H9 (cell line): Measurements from ENCODE around the gene CSNK1E. TPM values are rescaled to one million over a fixed set of nuclear protein-coding genes. Genes with fewer than 3 reads are reported as not detected.
A peak's percentile ranks its signal among the peaks of the same experiment; 100 is the strongest.

Experiments
- DNase-seq: peaks from one replicate; pipeline ENCODE4 v3.0.0-alpha.2; 2017
- H2AFZ ChIP-seq: one replicate; pipeline ENCODE4 v1.6.1; 2013; ENCODE audit warnings: mild to moderate bottlenecking, low read length, control low read depth, moderate library complexity
- H2AK5ac ChIP-seq: 2 replicates; pipeline ENCODE4 v1.6.1; 2013; ENCODE audit warnings: low read length, control low read depth, mixed read lengths; ENCODE audit not compliant: insufficient read length
- H2BK120ac ChIP-seq: one replicate; pipeline ENCODE4 v1.6.1; 2013; ENCODE audit warnings: low read depth, mild to moderate bottlenecking, low read length, control low read depth, inconsistent platforms; ENCODE audit not compliant: poor library complexity, severe bottlenecking
- H2BK12ac ChIP-seq: 2 replicates; pipeline ENCODE4 v1.6.1; 2013; ENCODE audit warnings: low read length, control low read depth, mixed read lengths, low read depth; ENCODE audit not compliant: insufficient read length
- H2BK15ac ChIP-seq: 2 replicates; pipeline ENCODE4 v1.6.1; 2013; ENCODE audit warnings: low read depth, low read length, control low read depth
- H2BK20ac ChIP-seq: one replicate; pipeline ENCODE4 v1.6.1; 2013; ENCODE audit warnings: low read depth, mild to moderate bottlenecking, low read length, control low read depth, inconsistent platforms; ENCODE audit not compliant: poor library complexity, severe bottlenecking
- H2BK5ac ChIP-seq: 2 replicates; pipeline ENCODE4 v1.6.1; 2013; ENCODE audit warnings: low read length, control low read depth, mixed read lengths; ENCODE audit not compliant: insufficient read length
- H3K14ac ChIP-seq: 2 replicates; pipeline ENCODE4 v1.6.1; 2013; ENCODE audit warnings: low read length, control low read depth; ENCODE audit not compliant: insufficient read depth
- H3K18ac ChIP-seq: 2 replicates; pipeline ENCODE4 v1.6.1; 2013; ENCODE audit warnings: low read depth, mild to moderate bottlenecking, mixed read lengths, low read length, control low read depth; ENCODE audit not compliant: insufficient read length
- H3K23ac ChIP-seq: 2 replicates; pipeline ENCODE4 v1.6.1; 2013; ENCODE audit warnings: low read length, control low read depth, mixed read lengths, low read depth; ENCODE audit not compliant: insufficient read length
- H3K23me2 ChIP-seq: 2 replicates; pipeline ENCODE4 v1.6.1; 2013; ENCODE audit warnings: low read depth, mild to moderate bottlenecking, mixed read lengths, low read length, control low read depth; ENCODE audit not compliant: insufficient read length, poor library complexity, severe bottlenecking
- H3K27ac ChIP-seq: 2 replicates; pipeline ENCODE4 v1.5.1; 2013; ENCODE audit warnings: low read length, control low read depth, mixed read lengths, low read depth; ENCODE audit not compliant: insufficient read length
- H3K27me3 ChIP-seq: 2 replicates; pipeline ENCODE4 v1.6.1; 2013; ENCODE audit warnings: low read length, control low read depth, inconsistent platforms; ENCODE audit not compliant: insufficient read depth
- H3K4ac ChIP-seq: 2 replicates; pipeline ENCODE4 v1.6.1; 2013; ENCODE audit warnings: low read depth, mild to moderate bottlenecking, control low read depth, inconsistent platforms, low read length, moderate library complexity
- H3K4me1 ChIP-seq: 2 replicates; pipeline ENCODE4 v1.6.1; 2013; ENCODE audit warnings: low read length, control low read depth, inconsistent platforms; ENCODE audit not compliant: insufficient read depth
- H3K4me2 ChIP-seq: 2 replicates; pipeline ENCODE4 v1.6.1; 2013; ENCODE audit warnings: low read length, control low read depth, mixed read lengths; ENCODE audit not compliant: insufficient read length, insufficient read depth
- H3K56ac ChIP-seq: 2 replicates; pipeline ENCODE4 v1.6.1; 2013; ENCODE audit warnings: low read depth, mild to moderate bottlenecking, mixed read lengths, low read length, control low read depth; ENCODE audit not compliant: insufficient read length
- H3K79me1 ChIP-seq: 2 replicates; pipeline ENCODE4 v1.6.1; 2013; ENCODE audit warnings: low read depth, mild to moderate bottlenecking, moderate library complexity, low read length, control low read depth, inconsistent platforms; ENCODE audit not compliant: insufficient read depth, poor library complexity, severe bottlenecking
- H3K79me2 ChIP-seq: 2 replicates; pipeline ENCODE4 v1.6.1; 2013; ENCODE audit warnings: low read length, control low read depth, inconsistent platforms; ENCODE audit not compliant: insufficient read depth
- H3K9ac ChIP-seq: 2 replicates; pipeline ENCODE4 v1.6.1; 2013; ENCODE audit warnings: low read length, control low read depth, mixed read lengths; ENCODE audit not compliant: insufficient read length; ENCODE audit errors: extremely low read depth
- H3K9me3 ChIP-seq: one replicate; pipeline ENCODE4 v1.6.1; 2013; ENCODE audit warnings: low read depth, low read length, inconsistent platforms; ENCODE audit not compliant: control insufficient read depth
- H3T11ph ChIP-seq: one replicate; pipeline ENCODE4 v1.6.1; 2013; ENCODE audit warnings: mild to moderate bottlenecking, low read length, control low read depth, inconsistent platforms
- H4K20me1 ChIP-seq: one replicate; pipeline ENCODE4 v1.6.1; 2013; ENCODE audit not compliant: control insufficient read depth, insufficient read length, insufficient read depth
- H4K5ac ChIP-seq: 2 replicates; pipeline ENCODE4 v1.6.1; 2013; ENCODE audit warnings: low read depth, mild to moderate bottlenecking, mixed read lengths, low read length, control low read depth; ENCODE audit not compliant: insufficient read length
- H4K8ac ChIP-seq: replicated peaks from 2 replicates; pipeline ENCODE4 v1.6.1; 2013; ENCODE audit warnings: low read length, control low read depth, mixed read lengths, low read depth; ENCODE audit not compliant: insufficient read length
- H4K91ac ChIP-seq: 2 replicates; pipeline ENCODE4 v1.6.1; 2013; ENCODE audit warnings: low read depth, mild to moderate bottlenecking, moderate library complexity, mixed read lengths, low read length, control low read depth; ENCODE audit not compliant: insufficient read length
- H3K27ac Mint-ChIP-seq, 3 experiments: 2 replicates in 2 of 3; 3 replicates in 1 of 3; pipeline ENCODE4 v1.8.0; 2020 to 2021; ENCODE audit warnings: mixed read lengths in 3 of 3, mild to moderate bottlenecking in 1 of 3, moderate library complexity in 1 of 3
- H3K27me3 Mint-ChIP-seq: 2 replicates; pipeline ENCODE4 v1.8.0; 2021; ENCODE audit warnings: low read depth, mild to moderate bottlenecking, moderate library complexity, mixed read lengths
- H3K36me3 Mint-ChIP-seq, 3 experiments: 2 replicates in 2 of 3; 3 replicates in 1 of 3; pipeline ENCODE4 v1.8.0; 2020 to 2021; ENCODE audit warnings: low read depth in 3 of 3, mixed read lengths in 3 of 3; ENCODE audit not compliant: insufficient read depth in 1 of 3
- H3K4me1 Mint-ChIP-seq, 2 experiments: 2 replicates each; pipeline ENCODE4 v1.8.0; 2020; ENCODE audit warnings: mixed read lengths in 2 of 2
- H3K4me3 Mint-ChIP-seq, 2 experiments: 2 replicates in 1 of 2; 3 replicates in 1 of 2; pipeline ENCODE4 v1.8.0; 2020 to 2021; ENCODE audit warnings: mild to moderate bottlenecking in 2 of 2, mixed read lengths in 2 of 2, moderate library complexity in 1 of 2
- H3K9me3 Mint-ChIP-seq, 2 experiments: 2 replicates in 1 of 2; 3 replicates in 1 of 2; pipeline ENCODE4 v1.8.0; 2020; ENCODE audit warnings: mild to moderate bottlenecking in 2 of 2, mixed read lengths in 2 of 2, moderate library complexity in 1 of 2
- CTCF ChIP-seq: fragments of 200-600 bp; sonication (generic); conservative IDR thresholded peaks from 3 replicates; pipeline ENCODE4 v1.8.0; 2021; ENCODE audit warnings: antibody characterized with exemption, mild to moderate bottlenecking
- WGBS: extraction: QIAGEN DNeasy Blood & Tissue Kit; methylation state at CpG from one replicate; pipeline ENCODE4 v1.1.7; 2013; ENCODE audit warnings: missing lambda C conversion rate, low lambda C conversion rate, mixed read lengths; ENCODE audit not compliant: insufficient read length; ENCODE audit errors: extremely low coverage; 5-methylcytosine and 5-hydroxymethylcytosine counted together
- total RNA-seq: library from RNA; stranded (reverse); gene quantifications from 2 replicates; pipeline ENCODE4 v1.2.1, GENCODE V29; 2021

Gene CSNK1E
- total RNA-seq, 1 experiment from 2014 or later, result 236 TPM

- Histone ChIP-seq H3K79me2 (peaks cover 57% of the 10 kb centered on the region; the same call in 1 of the 2 replicates), H3K4me1 (peaks cover 3% of the 10 kb centered on the region; the same call in 1 of the 2 replicates), H3K79me1 (peaks cover 6% of the 10 kb centered on the region), H3K27ac (no peak overlapping the region), H4K5ac (no peak overlapping the region), H2BK120ac (no peak overlapping the region), H3T11ph (no peak overlapping the region), H2BK12ac (no peak overlapping the region), H3K4ac (no peak overlapping the region), H3K23me2 (no peaks in the 10 kb centered on the region), H3K4me2 (no peak overlapping the region), H2BK5ac (no peak overlapping the region), H4K91ac (no peak overlapping the region), H4K20me1 (peaks cover 7% of the 10 kb centered on the region), H4K8ac (no peak overlapping the region), H3K14ac (no peak overlapping the region), H2BK15ac (no peak overlapping the region), H2AFZ (no peak overlapping the region), H3K9ac (no peak overlapping the region), H3K18ac (no peak overlapping the region), H3K23ac (no peak overlapping the region), H2BK20ac (no peak overlapping the region), H3K56ac (no peak overlapping the region), H2AK5ac (no peak overlapping the region), H3K27me3 (no peaks in the 10 kb centered on the region), H3K9me3 (no peaks in the 10 kb centered on the region)
- Mint-ChIP-seq H3K27ac (peak overlapping the region in 2 of 3 experiments; percentile 11 to 83; a peak in 4 of 7 replicates), H3K4me1 (peaks cover 42 to 63% of the 10 kb centered on the region in 2 experiments), H3K36me3 (peaks cover 38 to 81% (median 79%) of the 10 kb centered on the region in 3 experiments; a peak in 6 of 7 replicates), H3K9me3 (no peaks in the 10 kb centered on the region; a peak in 1 of 5 replicates), H3K4me3 (no peak overlapping the region), H3K27me3 (no peaks in the 10 kb centered on the region)
- peak; percentile 80 for DNase-seq
- WGBS, result no CpG with 5 or more reads among the region's 16 CpGs
- TF ChIP-seq CTCF, result peak; percentile 60
Measured at GRCh38 chr22:38305471-38306448, 11.5 kb downstream of the CSNK1E start.
